ENCODE results near the gene PAEP. TPM values are rescaled to one million over a fixed set of nuclear protein-coding genes. Genes with fewer than 3 reads are reported as not detected.

PAEP gene
- total RNA-seq, 1 donor from 2014 or later = not detected

DNA sequence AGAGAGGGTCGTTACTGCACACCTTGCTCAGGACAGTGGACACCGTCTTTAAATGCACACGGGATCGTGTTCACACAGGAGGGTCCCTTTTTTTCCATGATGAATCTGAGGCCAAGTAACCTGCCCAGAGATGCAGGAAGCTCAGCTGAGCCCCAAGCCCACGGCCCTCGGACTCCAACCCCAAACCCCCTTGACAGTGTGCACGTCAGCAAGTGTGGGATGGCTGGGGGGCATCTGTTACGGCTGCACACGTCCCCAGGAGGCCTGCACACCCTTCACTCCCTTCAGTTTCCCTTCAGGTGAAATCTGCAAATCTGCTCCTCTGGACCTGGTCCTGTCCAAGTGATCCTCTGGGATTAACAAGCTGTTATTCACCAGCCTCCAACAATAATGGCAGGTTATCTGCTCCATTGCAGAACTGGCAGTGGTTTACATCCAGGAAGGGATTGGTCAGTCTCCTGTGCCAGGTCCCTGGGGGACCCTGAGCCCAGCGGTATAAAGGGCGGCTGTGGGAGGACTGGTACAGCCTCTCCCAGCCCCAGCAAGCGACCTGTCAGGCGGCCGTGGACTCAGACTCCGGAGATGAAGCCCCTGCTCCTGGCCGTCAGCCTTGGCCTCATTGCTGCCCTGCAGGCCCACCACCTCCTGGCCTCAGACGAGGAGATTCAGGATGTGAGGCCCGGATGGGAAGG lies 40.5 kb upstream of the PAEP start, which contains the start of gene LCN1:
Gene LCN1 (plus strand): TSS at position 525 of the 692 bp plus-strand sequence. CDS start 58 bp downstream, at position 583.
- H3K4me3 ChIP-seq = no peak within 1 kb of the TSS
- intact Hi-C loops (cut with micrococcal nuclease) = no loop called here
- TF ChIP-seq, protein P1, sequence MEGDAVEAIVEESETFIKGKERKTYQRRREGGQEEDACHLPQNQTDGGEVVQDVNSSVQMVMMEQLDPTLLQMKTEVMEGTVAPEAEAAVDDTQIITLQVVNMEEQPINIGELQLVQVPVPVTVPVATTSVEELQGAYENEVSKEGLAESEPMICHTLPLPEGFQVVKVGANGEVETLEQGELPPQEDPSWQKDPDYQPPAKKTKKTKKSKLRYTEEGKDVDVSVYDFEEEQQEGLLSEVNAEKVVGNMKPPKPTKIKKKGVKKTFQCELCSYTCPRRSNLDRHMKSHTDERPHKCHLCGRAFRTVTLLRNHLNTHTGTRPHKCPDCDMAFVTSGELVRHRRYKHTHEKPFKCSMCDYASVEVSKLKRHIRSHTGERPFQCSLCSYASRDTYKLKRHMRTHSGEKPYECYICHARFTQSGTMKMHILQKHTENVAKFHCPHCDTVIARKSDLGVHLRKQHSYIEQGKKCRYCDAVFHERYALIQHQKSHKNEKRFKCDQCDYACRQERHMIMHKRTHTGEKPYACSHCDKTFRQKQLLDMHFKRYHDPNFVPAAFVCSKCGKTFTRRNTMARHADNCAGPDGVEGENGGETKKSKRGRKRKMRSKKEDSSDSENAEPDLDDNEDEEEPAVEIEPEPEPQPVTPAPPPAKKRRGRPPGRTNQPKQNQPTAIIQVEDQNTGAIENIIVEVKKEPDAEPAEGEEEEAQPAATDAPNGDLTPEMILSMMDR (IDR thresholded peaks at IDR 0.05; ENCODE audit: borderline replicate concordance) = no peak
- no peak within 1 kb of the TSS for H3K27ac ChIP-seq (replicated peaks)
- DNase-seq = no peak
- H3K27me3 ChIP-seq (ENCODE audit: low read depth) = peaks cover 50% of the 10 kb centered on the region
- no peaks in the 10 kb centered on the region for H3K36me3 ChIP-seq
- H3K9me3 ChIP-seq (replicated peaks) = no peaks in the 10 kb centered on the region
- H3K4me1 ChIP-seq = no peaks in the 10 kb centered on the region

DNA sequence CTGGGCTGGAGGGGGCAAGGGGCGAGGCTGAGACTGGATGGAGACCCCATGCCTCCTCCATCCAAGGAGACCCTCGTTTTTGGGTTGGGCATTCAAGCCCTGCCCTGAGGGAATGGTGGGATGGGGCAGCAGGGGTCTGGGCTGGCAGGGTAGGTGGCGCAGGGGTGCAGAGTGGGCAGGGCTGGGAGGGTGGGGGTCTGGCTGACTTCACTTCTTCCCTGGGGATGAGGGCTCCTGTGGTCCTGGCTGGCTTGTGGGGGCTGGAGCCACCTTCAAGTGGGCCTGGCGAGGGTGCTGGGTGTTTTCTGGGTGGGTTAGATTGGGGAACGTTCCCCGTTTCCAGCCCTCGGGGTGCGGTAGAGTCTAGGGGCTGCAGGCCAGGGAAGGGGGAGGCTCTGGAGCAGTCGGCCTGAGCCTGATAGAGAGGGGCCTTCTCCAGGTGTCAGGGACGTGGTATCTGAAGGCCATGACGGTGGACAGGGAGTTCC lies 39.9 kb upstream of the PAEP start:
- TF ChIP-seq, protein P1 (IDR thresholded peaks at IDR 0.05; ENCODE audit: borderline replicate concordance) = no peak
- H3K27me3 ChIP-seq (ENCODE audit: low read depth) = peaks cover 56% of the 10 kb centered on the region
- intact Hi-C loops (cut with micrococcal nuclease) = no loop called here
- DNase-seq = no peak
- H3K9me3 ChIP-seq (replicated peaks) = no peaks in the 10 kb centered on the region
- H3K4me3 ChIP-seq = no peak overlapping the region
- no peaks in the 10 kb centered on the region for H3K36me3 ChIP-seq
- H3K4me1 ChIP-seq = no peaks in the 10 kb centered on the region
- no peak overlapping the region for H3K27ac ChIP-seq (replicated peaks)

DNA sequence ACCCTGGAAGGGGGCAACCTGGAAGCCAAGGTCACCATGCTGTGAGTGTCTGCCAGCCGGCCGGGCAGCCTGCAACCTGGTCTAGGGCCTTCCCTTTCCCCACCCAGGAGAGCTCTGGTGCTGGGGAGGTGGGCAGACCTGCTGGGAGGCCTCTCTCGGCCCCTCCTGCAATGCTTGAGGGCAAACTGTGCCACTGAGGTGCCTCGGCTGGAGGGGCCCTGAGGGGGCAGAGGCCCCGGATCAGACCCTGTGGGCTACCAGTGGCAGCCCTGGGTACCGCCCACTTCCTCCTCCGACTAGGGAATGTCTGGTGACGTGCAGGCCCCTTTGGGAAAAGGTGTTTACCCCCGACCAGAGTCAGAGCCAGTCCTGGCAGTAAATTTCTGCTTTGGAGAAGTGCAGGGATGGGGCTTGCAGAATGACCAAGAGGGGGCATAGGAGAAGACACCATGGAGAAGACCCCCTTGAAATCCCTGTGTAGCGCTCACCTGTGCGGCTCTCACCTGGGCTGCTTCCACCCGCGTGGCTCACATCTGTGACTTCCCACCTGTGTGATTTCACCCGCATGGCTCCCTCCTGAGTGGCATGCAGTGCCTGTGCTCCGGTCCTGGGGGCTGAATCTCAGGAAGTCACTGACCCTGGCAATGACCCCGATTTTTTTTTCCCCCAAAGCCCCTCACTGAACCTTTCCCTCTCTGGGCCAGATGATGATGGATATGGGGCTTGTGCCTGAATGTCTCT lies 39.2 kb upstream of the PAEP start:
- Histone ChIP-seq H3K27me3 (ENCODE audit: low read depth) (peaks cover 63% of the 10 kb centered on the region), H3K9me3 (replicated peaks) (no peaks in the 10 kb centered on the region), H3K4me1 (no peaks in the 10 kb centered on the region), H3K4me3 (no peak overlapping the region), H3K36me3 (no peaks in the 10 kb centered on the region), H3K27ac (replicated peaks) (no peak overlapping the region)
- TF ChIP-seq, protein P1 (IDR thresholded peaks at IDR 0.05; ENCODE audit: borderline replicate concordance) = no peak
- DNase-seq = no peak
- intact Hi-C loops (cut with micrococcal nuclease) = no loop called here

DNA sequence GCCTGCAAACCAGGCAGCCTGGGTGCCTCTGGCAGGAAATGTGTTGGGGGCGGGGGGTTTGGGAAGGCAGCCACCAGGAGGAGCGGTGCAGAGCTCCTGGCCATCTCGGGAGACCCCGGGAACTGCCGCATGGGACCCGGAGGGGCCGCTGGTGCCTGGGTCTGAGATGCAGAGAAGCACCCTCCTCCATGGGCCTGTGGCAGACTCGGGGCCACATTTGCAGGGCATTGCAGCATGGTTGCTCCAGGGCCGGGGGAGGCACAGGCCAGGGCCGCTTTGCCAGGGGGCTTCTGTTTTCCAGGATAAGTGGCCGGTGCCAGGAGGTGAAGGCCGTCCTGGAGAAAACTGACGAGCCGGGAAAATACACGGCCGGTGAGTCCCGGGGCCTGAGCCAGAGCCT lies 38.6 kb upstream of the PAEP start:
- H3K27ac ChIP-seq (replicated peaks) = no peak overlapping the region
- H3K4me3 ChIP-seq = no peak overlapping the region
- peaks cover 67% of the 10 kb centered on the region for H3K27me3 ChIP-seq (ENCODE audit: low read depth)
- intact Hi-C loops (cut with micrococcal nuclease) = no loop called here
- TF ChIP-seq, protein P1 (IDR thresholded peaks at IDR 0.05; ENCODE audit: borderline replicate concordance) = no peak
- H3K4me1 ChIP-seq = no peaks in the 10 kb centered on the region
- DNase-seq = no peak
- no peaks in the 10 kb centered on the region for H3K36me3 ChIP-seq
- H3K9me3 ChIP-seq (replicated peaks) = no peaks in the 10 kb centered on the region

DNA sequence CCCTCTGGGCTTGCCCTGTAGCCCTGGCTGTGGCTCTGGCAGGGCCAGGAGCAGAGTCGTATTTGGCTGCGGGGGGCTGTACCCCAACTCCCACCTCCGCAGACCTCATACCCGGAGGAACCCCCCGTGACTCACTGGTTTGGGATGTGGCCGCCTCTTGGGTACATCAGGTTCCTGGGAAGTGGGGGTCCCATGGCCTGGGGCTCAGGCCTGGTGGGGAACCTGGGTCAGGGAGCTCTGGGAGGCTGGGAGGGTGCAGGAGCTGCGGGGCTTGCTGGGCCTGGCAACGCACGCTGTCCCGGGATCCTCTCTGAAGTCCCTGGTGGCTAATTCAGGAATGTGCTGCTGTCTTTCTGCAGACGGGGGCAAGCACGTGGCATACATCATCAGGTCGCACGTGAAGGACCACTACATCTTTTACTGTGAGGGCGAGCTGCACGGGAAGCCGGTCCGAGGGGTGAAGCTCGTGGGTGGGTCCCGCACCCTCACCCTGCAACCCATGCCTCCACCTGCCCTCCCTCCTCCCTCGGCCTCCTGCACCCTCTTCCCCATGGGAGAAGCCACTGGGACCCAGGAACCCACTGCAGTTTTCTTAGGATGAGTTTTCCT lies 37.9 kb upstream of the PAEP start:
- intact Hi-C loops (cut with micrococcal nuclease) = no loop called here
- H3K27me3 ChIP-seq (ENCODE audit: low read depth) = peaks cover 71% of the 10 kb centered on the region
- DNase-seq = no peak

More for the DNA sequence above, 37.9 kb upstream of the PAEP start:
- H3K27ac ChIP-seq (replicated peaks) = no peak overlapping the region
- H3K36me3 ChIP-seq = no peaks in the 10 kb centered on the region
- H3K4me3 ChIP-seq = no peak overlapping the region
- H3K9me3 ChIP-seq (replicated peaks) = no peaks in the 10 kb centered on the region
- TF ChIP-seq, protein P1 (IDR thresholded peaks at IDR 0.05; ENCODE audit: borderline replicate concordance) = no peak
- H3K4me1 ChIP-seq = no peaks in the 10 kb centered on the region

All from left ventricle myocardium inferior (tissue), 1 donor.